ENCODE data around the gene ADD1.
"Not testable (repeated sequence)": the region's sequence is repeated elsewhere in the genome, so short reads cannot be mapped to it uniquely, and the experiment has no call there.

ADD1 gene

DNA sequence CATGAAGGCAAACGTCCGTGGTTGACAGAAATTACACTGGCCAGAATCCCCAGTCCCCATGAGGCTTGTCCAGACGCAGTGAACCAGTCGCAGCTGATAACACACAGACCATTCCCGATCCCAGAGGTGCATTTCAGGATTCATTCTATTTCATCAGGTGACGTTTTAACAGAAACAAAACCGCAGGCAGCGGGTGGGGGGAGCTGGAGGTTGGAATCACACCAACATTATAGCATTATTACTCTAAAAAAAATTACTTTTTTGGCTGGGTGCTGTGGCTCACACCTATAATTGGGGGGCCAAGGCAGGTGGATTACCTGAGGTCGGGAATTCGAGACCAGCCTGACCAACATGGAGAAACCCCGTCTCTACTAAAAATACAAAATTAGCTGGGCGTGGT is 94.3 kb downstream of the ADD1 start:
- no peak for DNase-seq

DNA sequence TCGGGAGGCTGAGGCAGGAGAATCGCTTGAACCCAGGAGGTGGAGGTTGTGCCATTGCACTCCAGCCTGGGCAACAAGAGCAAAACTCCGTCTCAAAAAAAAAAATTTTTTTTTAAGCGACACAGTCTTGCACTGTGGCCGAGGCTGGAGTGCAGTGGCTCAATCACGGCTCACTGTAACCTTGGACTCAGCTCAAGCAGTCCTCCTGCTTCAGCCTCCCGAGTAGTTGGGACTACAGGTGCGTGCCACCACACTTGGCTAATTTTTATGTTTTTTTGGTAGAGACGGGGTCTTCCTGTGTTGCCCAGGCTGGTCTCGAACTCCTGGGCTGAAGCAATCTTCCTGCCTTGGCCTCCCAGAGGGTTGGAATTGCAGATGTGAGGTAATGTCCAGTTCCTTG is 94.8 kb downstream of the ADD1 start:
- not testable (repeated sequence) for DNase-seq

DNA sequence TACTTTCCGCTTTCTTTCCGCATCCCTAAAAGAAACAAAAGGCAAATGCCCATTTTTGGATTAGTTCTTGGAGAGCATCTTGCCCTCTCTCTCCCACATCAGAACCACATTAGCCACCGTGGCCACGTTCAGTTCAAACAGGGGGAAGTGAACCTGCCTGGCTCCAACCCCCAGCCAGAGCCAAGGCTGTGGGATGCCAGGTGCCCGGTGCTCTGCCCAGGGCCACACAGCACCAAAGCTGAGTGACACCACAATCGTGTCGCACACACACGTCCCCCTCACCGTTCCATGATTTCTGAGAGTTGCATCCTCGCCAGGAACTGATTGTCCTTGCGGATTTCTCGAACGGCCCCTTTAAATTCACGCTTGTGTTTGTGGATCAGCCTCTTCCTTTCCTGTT is 95.3 kb downstream of the ADD1 start:
- DNase-seq: no peak

DNA sequence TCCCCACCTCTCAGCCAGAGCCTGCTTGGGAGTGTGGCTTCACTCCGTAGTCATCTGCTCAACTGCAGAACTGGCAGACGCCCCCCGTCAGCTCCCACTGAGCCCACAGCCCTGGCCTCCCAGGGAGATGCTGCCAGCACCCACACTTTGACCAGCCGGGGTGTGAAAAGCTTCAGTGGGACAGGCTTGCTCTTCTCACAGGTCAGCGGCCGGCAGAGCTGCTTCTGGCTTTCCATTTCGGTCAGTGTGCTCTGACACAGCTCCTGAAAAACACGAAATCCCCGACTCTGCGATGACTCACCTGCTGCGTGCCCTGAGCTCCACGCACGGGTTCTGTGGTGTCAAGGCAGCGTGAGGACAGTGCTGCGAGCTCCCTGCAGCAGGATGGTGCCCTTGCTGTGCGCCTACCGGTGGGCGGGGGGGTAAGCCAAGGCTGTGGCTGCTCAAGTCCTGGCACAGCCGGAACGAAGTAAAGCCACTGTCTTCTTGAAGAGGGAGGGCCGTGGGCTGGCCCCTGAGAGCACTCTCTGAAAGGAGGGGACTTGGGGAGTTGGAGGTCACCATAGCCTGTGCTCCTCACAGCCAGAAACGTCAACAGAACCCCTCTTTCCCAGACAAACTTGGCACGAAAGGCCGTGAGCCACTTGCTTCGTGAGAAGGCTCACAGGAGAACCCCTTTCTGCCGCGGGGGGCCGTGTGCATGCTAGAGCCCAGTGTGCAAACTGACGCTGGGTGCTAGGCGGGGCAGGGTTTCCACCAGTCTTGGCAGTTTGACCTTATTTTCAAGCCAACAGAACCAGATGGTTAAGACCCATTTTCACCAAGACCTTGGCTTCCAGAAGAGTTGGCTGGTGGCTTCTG is 96.0 kb downstream of the ADD1 start:
- DNase-seq: no peak

DNA sequence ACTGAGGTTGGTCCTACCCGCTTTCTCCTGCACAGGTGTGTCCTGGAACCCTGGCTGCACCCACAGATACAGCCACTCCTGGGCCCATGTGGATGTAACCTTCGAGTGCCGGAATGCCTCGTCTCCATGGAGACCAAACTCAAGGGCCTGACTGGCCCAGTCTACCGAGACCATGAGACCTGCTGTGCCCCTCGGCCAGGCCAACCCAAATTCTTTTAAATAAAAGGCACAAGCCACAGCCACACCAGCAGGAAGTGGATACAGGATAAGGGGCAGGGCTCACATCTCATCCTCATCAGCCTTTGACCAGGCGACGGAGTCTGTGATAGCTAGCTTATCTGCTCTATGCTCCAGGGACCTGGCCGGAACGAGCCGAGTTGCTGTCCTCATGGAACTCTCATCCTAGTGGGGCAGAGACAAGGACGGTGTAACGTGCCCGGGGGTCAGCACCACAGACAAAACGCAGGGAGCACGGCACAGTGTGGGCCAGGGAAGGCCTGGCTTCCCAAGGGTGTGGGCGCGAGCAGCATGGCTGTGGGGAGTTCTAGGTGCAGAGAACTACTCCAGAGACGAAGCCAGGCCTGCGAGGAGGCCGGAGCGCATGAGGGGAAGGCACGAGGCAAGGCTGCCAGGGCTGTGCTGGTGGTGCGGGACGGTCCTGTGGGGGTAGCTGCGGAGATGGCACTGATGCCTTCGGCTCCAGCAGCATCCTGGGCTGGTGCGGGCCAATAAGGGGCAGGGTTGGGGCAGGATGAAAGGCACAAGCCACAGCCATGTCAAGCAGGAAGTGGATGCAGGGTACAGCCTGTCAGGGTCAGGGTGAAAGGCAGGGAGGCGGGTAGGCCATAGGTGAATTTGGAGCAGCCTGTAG is 96.9 kb downstream of the ADD1 start:
- DNase-seq: no peak

DNA sequence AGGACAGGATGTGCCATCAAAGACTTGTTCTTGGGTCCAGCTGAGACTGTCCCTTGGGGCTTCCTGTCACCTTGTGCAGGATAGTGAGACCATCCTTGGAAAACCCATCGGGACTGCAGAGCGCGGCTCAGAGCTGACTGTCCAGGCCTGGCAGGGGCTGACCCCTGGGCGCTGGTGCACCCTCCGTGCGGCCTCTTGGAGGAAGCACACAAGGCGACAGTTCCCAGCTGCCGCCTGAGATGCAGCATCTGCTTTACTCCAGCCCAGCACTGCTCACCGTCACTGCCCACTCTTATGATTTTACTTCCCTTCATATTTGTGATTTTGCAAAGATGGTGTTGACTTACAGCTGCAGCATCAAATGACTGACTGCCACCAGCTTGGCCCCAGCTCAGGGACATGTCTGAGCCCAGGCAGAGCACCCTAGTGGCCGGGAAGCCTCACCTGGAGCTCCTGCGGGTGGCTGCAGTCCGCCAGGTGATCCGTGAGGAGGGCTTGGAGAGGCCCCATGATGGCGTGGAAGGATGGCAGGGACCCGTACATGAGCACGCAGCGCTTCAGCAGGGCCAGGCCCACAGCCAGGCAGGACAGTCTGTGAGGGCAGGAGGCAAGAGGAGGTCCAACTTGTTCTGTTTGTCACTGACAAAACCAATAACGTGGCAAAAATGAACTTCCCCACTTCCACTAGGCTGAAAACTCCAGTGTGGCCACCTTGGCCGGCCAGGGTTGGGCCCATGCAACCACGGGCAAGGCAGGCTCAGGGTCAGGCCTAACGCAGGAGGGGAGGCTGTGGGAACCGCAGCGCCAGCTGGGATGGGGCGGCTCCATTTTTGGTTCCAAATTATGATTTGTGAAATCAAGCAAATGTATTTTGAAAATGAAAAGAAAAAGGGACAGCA is 97.7 kb downstream of the ADD1 start:
- no peak for DNase-seq

DNA sequence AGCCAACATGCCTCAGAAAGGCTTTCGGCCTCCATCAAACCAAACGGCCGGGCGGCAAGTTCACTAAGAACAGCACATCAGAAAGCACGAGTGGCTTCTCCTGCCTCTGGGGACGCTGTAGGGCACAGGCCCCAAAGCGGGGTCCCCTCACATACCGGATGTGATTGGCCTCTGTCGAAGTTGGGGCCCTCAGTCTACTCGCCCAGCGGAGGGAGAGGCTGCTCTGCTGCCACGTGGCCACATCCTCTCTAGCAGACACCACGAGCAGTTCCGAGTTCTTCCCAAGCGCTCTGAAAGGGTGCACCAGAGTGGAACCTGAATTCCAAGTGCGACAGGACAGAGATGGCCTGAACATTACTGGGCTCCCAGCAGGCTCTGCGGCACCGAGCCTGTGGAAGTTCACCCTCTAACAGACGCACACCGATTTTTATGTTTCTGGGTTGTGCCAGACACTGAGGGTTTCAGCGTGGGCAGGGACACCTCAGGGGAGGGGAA is 98.4 kb downstream of the ADD1 start:
- DNase-seq: no peak

DNA sequence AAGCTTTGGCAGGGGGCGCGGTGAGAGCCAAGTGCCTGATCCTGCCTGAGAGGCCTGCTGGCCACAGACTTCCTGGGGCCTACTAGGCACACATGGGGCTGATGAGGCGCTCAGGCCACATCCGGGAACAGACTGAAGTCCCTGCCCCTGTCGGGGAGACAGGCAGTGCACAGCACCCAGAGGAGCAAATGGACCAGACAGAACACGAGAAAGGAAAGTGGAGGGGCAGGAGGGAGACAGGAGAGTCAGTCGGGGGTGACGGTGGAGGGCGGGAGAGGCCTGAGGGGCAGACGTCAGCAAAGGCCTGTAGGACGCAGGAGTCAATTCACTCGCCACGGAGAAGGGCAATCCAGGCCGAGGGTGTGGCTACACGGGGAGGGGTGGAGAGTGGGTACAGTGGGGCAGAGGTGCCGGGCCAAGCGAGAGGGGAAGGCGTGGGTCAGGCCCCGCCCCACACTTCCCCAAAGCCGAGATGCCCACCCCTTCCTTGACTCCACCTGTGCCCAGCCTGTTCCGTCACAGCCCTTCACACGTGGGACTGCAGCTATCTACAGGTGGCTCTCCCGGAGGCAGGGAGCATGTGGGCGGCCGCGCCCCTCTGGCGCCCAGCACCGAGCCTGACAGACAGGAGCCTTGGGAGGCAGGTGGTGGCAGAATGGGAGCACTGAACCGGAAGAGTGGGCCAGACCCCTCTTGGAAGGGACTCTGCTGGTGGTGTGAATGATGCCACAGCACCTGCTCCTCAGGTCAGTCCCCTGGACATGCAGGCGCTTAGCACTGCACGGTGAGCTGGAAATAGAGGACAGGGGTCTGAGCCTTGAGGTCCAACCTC is 99.1 kb downstream of the ADD1 start:
- no peak for DNase-seq

DNA sequence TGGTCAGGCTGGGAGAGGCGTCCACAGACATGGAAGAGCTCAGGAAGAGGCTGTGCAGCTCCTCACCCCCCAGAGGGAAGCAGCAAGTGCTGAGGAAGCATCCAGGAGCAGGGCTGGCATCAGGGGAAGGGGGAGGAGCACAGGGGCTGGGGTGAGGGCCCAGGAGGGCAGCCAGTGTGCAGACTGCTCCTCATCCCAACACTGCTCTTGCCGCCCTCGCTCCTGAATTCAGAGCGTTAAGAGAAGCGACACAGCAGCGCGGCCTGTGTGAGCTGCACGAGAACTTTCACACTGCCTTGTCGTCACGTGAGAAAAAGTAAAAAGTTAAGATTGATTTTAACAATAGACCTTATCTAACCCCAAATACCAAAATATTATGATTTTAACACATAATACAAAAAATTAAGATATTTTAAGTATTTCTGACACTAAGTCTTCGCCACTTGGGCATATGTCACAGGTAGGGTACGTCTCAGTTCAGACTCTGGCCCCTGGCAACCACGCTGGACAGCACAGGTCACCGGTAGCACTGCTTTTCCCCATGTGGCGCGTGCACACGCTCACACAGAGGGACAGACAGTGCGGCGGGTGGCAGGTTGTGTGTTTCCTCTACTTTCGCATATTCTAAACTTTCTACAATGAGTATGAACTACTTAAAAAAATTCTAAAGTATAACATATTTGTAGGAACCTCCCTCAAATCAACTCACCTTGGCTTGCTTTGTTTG is 99.9 kb downstream of the ADD1 start:
- DNase-seq: no peak

DNA sequence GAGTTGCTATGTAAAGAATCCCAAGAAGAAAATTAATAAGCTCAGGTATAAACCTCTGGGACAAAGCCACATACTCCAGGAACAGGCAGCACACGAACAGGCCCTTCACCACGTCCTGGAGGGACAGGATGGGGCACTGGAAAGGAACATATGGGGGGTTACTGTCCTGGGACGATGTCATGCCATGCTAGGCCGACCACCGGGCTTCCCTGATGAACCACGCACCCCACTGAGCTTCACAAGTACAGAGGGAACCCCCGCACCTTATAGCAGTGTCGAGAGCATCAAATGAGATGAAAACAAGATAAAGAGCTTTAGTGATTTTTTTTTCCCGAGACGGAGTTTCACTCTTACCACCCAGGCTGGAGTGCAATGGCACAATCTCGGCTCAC is 100.4 kb downstream of the ADD1 start:
- DNase-seq: no peak

DNA sequence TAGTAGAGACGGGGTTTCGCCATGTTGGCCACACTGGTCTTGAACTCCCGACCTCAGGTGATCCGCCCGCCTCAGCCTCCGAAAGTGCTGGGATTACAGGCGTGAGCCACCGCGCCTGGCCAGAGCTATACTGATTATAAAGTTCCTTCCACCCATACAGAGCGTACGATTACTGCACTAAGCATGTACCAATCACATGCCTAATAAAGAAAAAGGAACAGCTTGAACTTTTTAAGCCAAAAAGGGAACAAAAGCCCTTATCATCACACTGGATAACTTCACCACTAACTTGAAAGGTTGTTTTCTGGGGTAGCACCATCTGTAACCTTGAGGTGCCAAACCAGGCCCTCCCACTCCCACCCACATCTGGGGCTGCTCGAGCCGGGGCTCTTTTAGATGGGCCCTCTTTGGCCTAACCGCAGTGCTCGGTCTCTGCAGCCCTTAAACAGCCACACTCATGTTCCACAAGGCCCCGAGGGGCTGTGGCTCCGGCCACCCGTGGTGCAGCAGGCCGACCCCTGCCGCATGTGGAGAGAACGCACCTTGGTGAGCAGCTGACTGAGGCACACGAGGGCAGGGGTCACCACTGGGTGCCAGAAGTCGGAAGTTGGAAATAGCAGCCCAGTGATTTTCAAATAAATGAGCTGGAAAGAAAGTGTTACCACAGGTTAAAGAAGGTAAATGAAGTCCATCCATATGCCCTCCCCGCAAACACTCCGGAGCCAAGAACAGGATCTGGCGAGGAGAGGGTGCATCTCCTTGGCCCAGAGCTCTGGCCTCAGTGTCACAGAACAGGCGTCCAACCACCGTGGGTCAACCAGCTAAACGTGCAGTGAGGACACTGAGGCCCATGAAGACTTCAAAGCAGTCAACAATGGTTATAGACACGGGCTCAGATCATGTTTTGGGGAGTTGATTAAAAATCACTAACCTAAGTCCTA is 101.2 kb downstream of the ADD1 start:
- no peak for DNase-seq

DNA sequence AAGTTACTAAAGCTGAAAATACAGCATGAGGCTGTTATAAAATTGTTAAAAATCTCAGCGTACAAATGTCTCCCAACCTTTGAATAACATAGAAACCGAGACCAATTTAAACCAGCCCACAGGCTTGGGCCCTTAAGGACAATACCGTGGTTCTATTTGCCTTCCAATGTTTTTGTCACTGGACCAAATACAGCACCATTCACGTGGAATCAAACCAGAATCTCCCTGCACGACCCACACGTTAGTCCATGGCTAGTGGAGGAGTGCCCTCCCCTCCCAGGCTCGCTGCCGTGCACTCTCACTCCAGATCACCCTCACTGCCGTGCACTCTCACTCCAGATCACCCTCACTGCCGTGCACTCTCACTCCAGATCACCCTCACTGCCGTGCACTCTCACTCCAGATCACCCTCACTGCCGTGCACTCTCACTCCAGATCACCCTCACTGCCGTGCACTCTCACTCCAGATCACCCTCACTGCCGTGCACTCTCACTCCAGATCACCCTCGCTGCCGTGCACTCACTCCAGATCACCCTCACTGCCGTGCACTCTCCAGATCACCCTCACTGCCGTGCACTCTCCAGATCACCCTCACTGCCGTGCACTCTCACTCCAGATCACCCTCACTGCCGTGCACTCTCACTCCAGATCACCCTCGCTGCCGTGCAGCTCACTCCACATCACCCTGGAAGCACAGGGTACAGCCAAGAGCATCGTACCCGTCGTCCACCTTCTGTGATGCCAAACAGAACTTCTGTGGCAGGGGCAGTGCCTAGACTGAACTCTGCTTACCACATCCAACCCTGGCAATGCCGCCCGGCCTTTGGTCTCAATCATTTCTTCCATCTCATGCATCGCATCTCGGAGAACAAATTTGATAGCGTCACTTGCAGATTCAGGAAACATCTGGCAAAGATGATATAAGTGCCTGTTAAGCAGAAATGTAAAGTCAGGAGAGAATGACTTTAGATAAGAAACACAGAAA is 102.3 kb downstream of the ADD1 start:
- DNase-seq: not testable (repeated sequence)

DNA sequence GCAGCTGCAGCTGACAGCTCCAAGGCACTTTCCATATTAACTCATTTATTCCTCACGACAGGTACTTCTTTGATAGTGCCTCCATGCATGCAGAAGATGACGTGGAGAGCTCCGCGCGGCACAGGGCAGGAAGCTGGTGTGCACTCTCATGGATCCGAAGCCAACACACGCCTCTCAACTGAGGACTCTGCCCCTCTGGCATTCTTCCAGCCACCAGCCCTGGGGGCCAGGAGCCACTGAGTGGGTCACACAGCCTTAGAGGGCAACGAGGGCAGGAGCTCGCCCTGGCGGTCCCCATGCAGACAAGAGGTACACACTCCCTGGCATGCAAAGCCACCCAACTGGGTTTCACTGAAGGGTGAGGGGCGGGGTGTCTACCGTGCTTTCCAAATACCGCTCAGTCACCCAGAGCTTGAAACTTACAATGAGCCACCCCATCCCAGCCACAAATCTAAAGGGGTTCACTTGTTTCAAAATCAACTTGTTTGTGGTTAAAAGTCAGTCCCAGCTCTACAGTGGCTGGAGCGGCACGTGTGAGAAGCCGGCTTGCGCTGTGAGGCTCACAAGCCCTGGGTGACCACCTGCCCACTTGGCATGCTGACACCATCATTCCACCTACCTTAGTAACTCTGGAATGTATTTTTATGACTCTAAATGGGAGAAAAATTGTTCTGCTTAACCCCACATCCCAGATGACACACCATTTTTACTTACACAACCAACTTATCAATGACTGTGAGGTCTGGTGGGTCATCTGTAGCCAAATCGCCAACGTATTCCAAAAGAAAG is 103.4 kb downstream of the ADD1 start:
- no peak for DNase-seq

DNA sequence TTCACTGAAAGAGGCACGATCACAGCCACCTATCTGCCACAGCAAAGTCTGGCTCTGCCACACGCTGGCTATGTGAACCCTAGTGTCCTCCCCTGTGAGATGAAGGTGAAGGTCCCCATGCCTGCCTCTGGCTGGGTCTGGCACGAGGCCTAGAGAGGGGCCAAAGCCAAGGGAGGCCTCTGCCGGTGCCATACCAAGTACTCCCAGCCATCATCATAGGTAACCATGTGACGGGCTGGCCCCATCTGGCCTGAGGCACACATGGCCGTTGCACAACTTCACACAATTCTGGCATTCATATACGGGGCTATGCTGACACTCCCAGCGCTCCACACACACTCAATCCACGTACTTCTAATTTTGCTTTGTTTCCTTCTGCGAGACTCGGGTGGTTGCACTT is 104.3 kb downstream of the ADD1 start:
- DNase-seq: no peak

DNA sequence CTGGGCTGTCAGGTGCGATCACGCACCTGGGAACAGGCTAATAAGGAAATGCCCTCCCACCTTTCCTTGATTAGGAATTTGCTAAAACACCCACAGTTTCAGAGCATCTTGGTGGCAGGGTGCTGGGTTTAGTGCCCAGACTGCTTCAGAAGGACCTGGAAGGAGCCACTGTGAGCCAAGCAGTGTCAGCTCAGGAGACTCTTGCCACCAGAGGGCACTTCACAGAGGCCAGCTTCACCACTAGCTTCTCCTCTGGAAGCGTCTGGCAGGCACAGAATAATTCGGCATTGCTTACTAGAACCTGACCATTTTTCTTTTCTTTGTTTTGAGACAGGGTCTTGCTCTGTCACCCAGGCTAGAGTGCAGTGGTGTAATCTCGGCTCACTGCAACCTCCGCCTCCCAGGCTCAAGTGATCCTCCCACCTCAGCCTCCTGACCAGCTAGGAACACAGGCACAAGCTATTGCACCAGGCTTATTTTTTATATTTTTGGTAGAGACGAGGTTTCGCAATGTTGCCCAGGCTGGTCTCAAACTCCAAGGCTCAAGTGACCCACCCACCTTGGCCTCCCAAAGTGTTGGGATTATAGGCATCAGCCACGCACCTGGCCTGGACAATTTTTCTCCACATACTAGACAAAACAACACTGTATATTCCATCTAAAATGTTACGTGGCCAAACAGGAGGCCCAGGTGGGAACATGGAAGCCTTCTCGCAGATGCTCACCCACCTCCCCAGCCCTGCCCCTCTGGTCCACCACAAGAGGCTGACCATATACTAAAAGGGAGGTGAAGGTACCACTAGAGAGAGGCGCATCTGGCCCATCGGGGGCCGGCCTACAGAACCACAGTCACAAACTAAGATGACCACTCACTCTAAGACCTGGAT is 105.5 kb downstream of the ADD1 start:
- no peak for DNase-seq

DNA sequence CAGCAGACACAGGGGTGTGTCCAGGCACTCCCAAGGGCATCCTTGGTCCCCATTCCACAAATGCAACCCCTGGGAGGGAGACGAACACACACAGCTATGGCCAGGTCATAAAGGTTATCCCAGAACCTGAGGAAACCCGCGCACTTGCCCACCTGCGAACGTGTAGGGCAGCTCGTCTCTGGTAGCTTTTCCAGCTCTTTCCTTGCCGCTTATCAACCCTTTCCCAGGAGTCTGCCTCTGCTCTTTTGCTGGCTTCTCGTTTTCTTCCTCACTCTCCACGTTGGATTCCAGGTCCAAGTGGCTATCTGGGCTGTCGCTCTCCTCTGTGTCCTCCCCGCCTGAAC is 106.1 kb downstream of the ADD1 start:
- DNase-seq: no peak
